ENCODE results near the gene THADA. TPM values are rescaled to one million over a fixed set of nuclear protein-coding genes. Genes with fewer than 3 reads are reported as not detected.

The THADA gene
- polyA plus RNA-seq, 3 donors = 7.3 to 11.2 (median 9.7) TPM

- peaks cover 5 to 15% (median 7%) of the 10 kb centered on the region in 7 donors for H3K9me3 Mint-ChIP-seq
- no peak for DNase-seq
- WGBS (ENCODE audit: insufficient coverage) = no CpG with 5 or more reads among the region's 2 CpGs
Observed at GRCh38 chr2:43328133-43328532, 267.7 kb downstream of the THADA start.

GRCh38 chr2:43327119-43327518 lies 268.7 kb downstream of the THADA start:
- Histone ChIP-seq H3K9ac (ENCODE audit: insufficient read depth, low read length, poor library complexity, severe bottlenecking) (no peak overlapping the region), H2AFZ (ENCODE audit: insufficient read depth, low read depth, low read length, poor library complexity, severe bottlenecking) (no peak overlapping the region), H3K27ac (ENCODE audit: low read depth in 1 of 2, low read length in 2 of 2) (peak overlapping the region in 1 of 2 donors; percentile 63), H3K36me3 (replicated peaks in 1 of 2; ENCODE audit: control insufficient read depth in 1 of 2, insufficient read depth in 2 of 2, low read length in 2 of 2) (no peaks in the 10 kb centered on the region), H3K9me3 (replicated peaks in 1 of 2; ENCODE audit: control insufficient read depth in 1 of 2, insufficient read depth in 1 of 2, low read length in 2 of 2) (peaks cover 0 to 3% of the 10 kb centered on the region in 2 donors), H3K79me2 (ENCODE audit: insufficient read depth, low read length) (no peaks in the 10 kb centered on the region), H3K4me2 (replicated peaks; ENCODE audit: extremely low read depth, low read length, poor library complexity, severe bottlenecking) (no peak overlapping the region), H3K27me3 (ENCODE audit: control insufficient read depth in 2 of 2, insufficient read depth in 2 of 2, low read length in 2 of 2) (no peaks in the 10 kb centered on the region), H3K4me3 (replicated peaks in 1 of 3; ENCODE audit: low read depth in 2 of 3, low read length in 3 of 3) (no peak overlapping the region), H3K4me1 (ENCODE audit: control insufficient read depth in 1 of 2, insufficient read depth in 2 of 2, low read length in 2 of 2) (peaks cover 36 to 55% of the 10 kb centered on the region in 2 donors), H4K20me1 (ENCODE audit: insufficient read depth, low read length) (no peaks in the 10 kb centered on the region)
- no peak for DNase-seq
- intact Hi-C loops (cut with micrococcal nuclease) = no loop called here
- H3K36me3 Mint-ChIP-seq = peaks cover 23 to 27% of the 10 kb centered on the region in 2 donors
- H3K9me3 Mint-ChIP-seq = peaks cover 5 to 15% (median 7%) of the 10 kb centered on the region in 7 donors
- TF ChIP-seq CTCF (IDR thresholded peaks at IDR 0.05) = no peak
- WGBS (ENCODE audit: insufficient coverage) = no CpG with 5 or more reads among the region's 1 CpG
- H3K27me3 Mint-ChIP-seq (ENCODE audit: low read depth in 3 of 3) = peaks cover 0 to 3% (median 2%) of the 10 kb centered on the region in 3 donors
- peak overlapping the region; percentile 9 to 91 (median 85) for H3K27ac Mint-ChIP-seq
- no peak overlapping the region for H3K4me3 Mint-ChIP-seq
- H3K4me1 Mint-ChIP-seq = peaks cover 56% of the 10 kb centered on the region

More at GRCh38 chr2:43328133-43328532, 267.7 kb downstream of the THADA start:
- no peaks in the 10 kb centered on the region for H4K20me1 ChIP-seq (ENCODE audit: insufficient read depth, low read length)
- no peak overlapping the region for H3K4me2 ChIP-seq (replicated peaks; ENCODE audit: extremely low read depth, low read length, poor library complexity, severe bottlenecking)
- H3K27me3 ChIP-seq (ENCODE audit: control insufficient read depth in 2 of 2, insufficient read depth in 2 of 2, low read length in 2 of 2) = no peaks in the 10 kb centered on the region
- no peak overlapping the region for H3K27ac ChIP-seq (ENCODE audit: low read depth in 1 of 2, low read length in 2 of 2)
- no peak overlapping the region for H3K9ac ChIP-seq (ENCODE audit: insufficient read depth, low read length, poor library complexity, severe bottlenecking)
- peaks cover 46 to 65% of the 10 kb centered on the region in 2 donors for H3K4me1 ChIP-seq (ENCODE audit: control insufficient read depth in 1 of 2, insufficient read depth in 2 of 2, low read length in 2 of 2)
- Mint-ChIP-seq H3K36me3 (peaks cover 23 to 27% of the 10 kb centered on the region in 2 donors), H3K4me1 (peaks cover 66% of the 10 kb centered on the region), H3K27me3 (ENCODE audit: low read depth in 3 of 3) (peaks cover 0 to 3% (median 2%) of the 10 kb centered on the region in 3 donors), H3K4me3 (no peak overlapping the region), H3K27ac (peak overlapping the region in 1 of 7 donors; percentile 38)
- no peak overlapping the region for H2AFZ ChIP-seq (ENCODE audit: insufficient read depth, low read depth, low read length, poor library complexity, severe bottlenecking)
- no peak overlapping the region for H3K4me3 ChIP-seq (replicated peaks in 1 of 3; ENCODE audit: low read depth in 2 of 3, low read length in 3 of 3)
- intact Hi-C loops (cut with micrococcal nuclease) = no loop called here
- H3K36me3 ChIP-seq (replicated peaks in 1 of 2; ENCODE audit: control insufficient read depth in 1 of 2, insufficient read depth in 2 of 2, low read length in 2 of 2) = no peaks in the 10 kb centered on the region
- H3K79me2 ChIP-seq (ENCODE audit: insufficient read depth, low read length) = no peaks in the 10 kb centered on the region
- no peak for TF ChIP-seq CTCF (IDR thresholded peaks at IDR 0.05)
- H3K9me3 ChIP-seq (replicated peaks in 1 of 2; ENCODE audit: control insufficient read depth in 1 of 2, insufficient read depth in 1 of 2, low read length in 2 of 2) = peaks cover 0 to 3% of the 10 kb centered on the region in 2 donors

All from CD14-positive monocyte (primary cell).